ENCODE data around the gene GRIP1.

Gene GRIP1

GRCh38 chr12:66602483-66603143 lies 76.3 kb downstream of the GRIP1 start:
- TF ChIP-seq CTCF (IDR thresholded peaks at IDR 0.05; ENCODE audit: low read depth, low read length, missing control alignments), result no peak
- no peak overlapping the region for H3K4me3 ChIP-seq (ENCODE audit: low read depth, low read length)
- H3K27me3 ChIP-seq (replicated peaks), result no peaks in the 10 kb centered on the region
- no peak for DNase-seq
- no peak overlapping the region for H3K27ac ChIP-seq
- in situ Hi-C loops (cut with HindIII; ENCODE audit: low pct_ligation_motif_present, low sequenced_read_pairs), result no loop called here
- H3K36me3 ChIP-seq (replicated peaks), result no peaks in the 10 kb centered on the region

GRCh38 chr12:66600903-66601302 lies 78.0 kb downstream of the GRIP1 start:
- in situ Hi-C loops (cut with HindIII; ENCODE audit: low pct_ligation_motif_present, low sequenced_read_pairs), result no loop called here
- Histone ChIP-seq H3K27ac (no peak overlapping the region), H3K36me3 (replicated peaks) (no peaks in the 10 kb centered on the region), H3K27me3 (replicated peaks) (no peaks in the 10 kb centered on the region), H3K4me3 (ENCODE audit: low read depth, low read length) (no peak overlapping the region)
- TF ChIP-seq CTCF (IDR thresholded peaks at IDR 0.05; ENCODE audit: low read depth, low read length, missing control alignments), result no peak
- no peak for DNase-seq

GRCh38 chr12:66599816-66600215 lies 79.1 kb downstream of the GRIP1 start:
- Histone ChIP-seq H3K27me3 (replicated peaks) (no peaks in the 10 kb centered on the region), H3K27ac (no peak overlapping the region), H3K4me3 (ENCODE audit: low read depth, low read length) (no peak overlapping the region), H3K36me3 (replicated peaks) (no peaks in the 10 kb centered on the region)
- no peak for DNase-seq
- TF ChIP-seq CTCF (IDR thresholded peaks at IDR 0.05; ENCODE audit: low read depth, low read length, missing control alignments), result no peak
- in situ Hi-C loops (cut with HindIII; ENCODE audit: low pct_ligation_motif_present, low sequenced_read_pairs), result no loop called here

GRCh38 chr12:66598608-66599007 lies 80.3 kb downstream of the GRIP1 start:
- TF ChIP-seq CTCF (IDR thresholded peaks at IDR 0.05; ENCODE audit: low read depth, low read length, missing control alignments), result no peak
- in situ Hi-C loops (cut with HindIII; ENCODE audit: low pct_ligation_motif_present, low sequenced_read_pairs), result no loop called here
- no peaks in the 10 kb centered on the region for H3K27me3 ChIP-seq (replicated peaks)

GRCh38 chr12:66598079-66598478 lies 80.8 kb downstream of the GRIP1 start:
- no peak for TF ChIP-seq CTCF (IDR thresholded peaks at IDR 0.05; ENCODE audit: low read depth, low read length, missing control alignments)

More at GRCh38 chr12:66598608-66599007, 80.3 kb downstream of the GRIP1 start:
- H3K36me3 ChIP-seq (replicated peaks), result no peaks in the 10 kb centered on the region
- no peak for DNase-seq
- H3K27ac ChIP-seq, result no peak overlapping the region
- H3K4me3 ChIP-seq (ENCODE audit: low read depth, low read length), result no peak overlapping the region

GRCh38 chr12:66596199-66596598 lies 82.7 kb downstream of the GRIP1 start:
- no peaks in the 10 kb centered on the region for H3K36me3 ChIP-seq (replicated peaks)
- no peak overlapping the region for H3K27ac ChIP-seq
- in situ Hi-C loops (cut with HindIII; ENCODE audit: low pct_ligation_motif_present, low sequenced_read_pairs), result no loop called here
- no peak overlapping the region for H3K4me3 ChIP-seq (ENCODE audit: low read depth, low read length)
- no peak for DNase-seq
- TF ChIP-seq CTCF (IDR thresholded peaks at IDR 0.05; ENCODE audit: low read depth, low read length, missing control alignments), result no peak
- H3K27me3 ChIP-seq (replicated peaks), result no peaks in the 10 kb centered on the region

More at GRCh38 chr12:66598079-66598478, 80.8 kb downstream of the GRIP1 start:
- no peaks in the 10 kb centered on the region for H3K27me3 ChIP-seq (replicated peaks)
- no peaks in the 10 kb centered on the region for H3K36me3 ChIP-seq (replicated peaks)
- DNase-seq, result no peak
- H3K27ac ChIP-seq, result no peak overlapping the region
- no peak overlapping the region for H3K4me3 ChIP-seq (ENCODE audit: low read depth, low read length)
- in situ Hi-C loops (cut with HindIII; ENCODE audit: low pct_ligation_motif_present, low sequenced_read_pairs), result no loop called here
